ENCODE measurements around the gene RBM4B.

Gene RBM4B

GRCh38 chr11:66722745-66723651, 45.3 kb upstream of the RBM4B start:
- Histone ChIP-seq H3K27me3 (ENCODE audit: control insufficient read depth, insufficient read depth, low read length) (no peaks in the 10 kb centered on the region), H2AFZ (no peak overlapping the region), H3K4me3 (ENCODE audit: low read depth, low read length) (no peak overlapping the region), H3K36me3 (ENCODE audit: control insufficient read depth, insufficient read depth, low read length) (no peaks in the 10 kb centered on the region), H3K4me1 (peaks cover 9% of the 10 kb centered on the region), H3K27ac (no peak overlapping the region), H3K4me2 (ENCODE audit: low read length) (no peak overlapping the region), H3K79me2 (no peaks in the 10 kb centered on the region), H3K9me3 (ENCODE audit: control insufficient read depth, low read length) (no peaks in the 10 kb centered on the region), H3K9ac (no peak overlapping the region)
- no peak for TF ChIP-seq CTCF (IDR thresholded peaks at IDR 0.05)

- H3K9ac ChIP-seq: no peak overlapping the region
- no peaks in the 10 kb centered on the region for H3K27me3 ChIP-seq (ENCODE audit: control insufficient read depth, insufficient read depth, low read length)
These were observed 44.3 kb upstream of the RBM4B start for GRCh38 chr11:66721939-66722338.

GRCh38 chr11:66720899-66721470, 43.3 kb upstream of the RBM4B start:
- Histone ChIP-seq H3K4me1 (peaks cover 11% of the 10 kb centered on the region), H3K4me2 (ENCODE audit: low read length) (peak overlapping the region; percentile 71), H3K79me2 (no peaks in the 10 kb centered on the region), H3K9me3 (ENCODE audit: control insufficient read depth, low read length) (no peaks in the 10 kb centered on the region), H3K27ac (peak overlapping the region; percentile 51), H3K36me3 (ENCODE audit: control insufficient read depth, insufficient read depth, low read length) (no peaks in the 10 kb centered on the region), H2AFZ (peak overlapping the region; percentile 50), H3K9ac (no peak overlapping the region), H3K27me3 (ENCODE audit: control insufficient read depth, insufficient read depth, low read length) (no peaks in the 10 kb centered on the region), H3K4me3 (ENCODE audit: low read depth, low read length) (peak overlapping the region; percentile 42)
- no peak for TF ChIP-seq CTCF (IDR thresholded peaks at IDR 0.05)

More at GRCh38 chr11:66721939-66722338, 44.3 kb upstream of the RBM4B start:
- no peak overlapping the region for H3K4me2 ChIP-seq (ENCODE audit: low read length)
- H3K79me2 ChIP-seq: no peaks in the 10 kb centered on the region
- H3K4me1 ChIP-seq: peaks cover 11% of the 10 kb centered on the region
- no peaks in the 10 kb centered on the region for H3K9me3 ChIP-seq (ENCODE audit: control insufficient read depth, low read length)
- H3K4me3 ChIP-seq (ENCODE audit: low read depth, low read length): no peak overlapping the region
- H2AFZ ChIP-seq: no peak overlapping the region
- TF ChIP-seq CTCF (IDR thresholded peaks at IDR 0.05): no peak
- no peaks in the 10 kb centered on the region for H3K36me3 ChIP-seq (ENCODE audit: control insufficient read depth, insufficient read depth, low read length)
- no peak overlapping the region for H3K27ac ChIP-seq

- Histone ChIP-seq H3K4me2 (ENCODE audit: low read length) (peak overlapping the region; percentile 71), H3K4me1 (peaks cover 11% of the 10 kb centered on the region), H3K9ac (no peak overlapping the region), H3K79me2 (no peaks in the 10 kb centered on the region), H3K27ac (peak overlapping the region; percentile 51), H3K27me3 (ENCODE audit: control insufficient read depth, insufficient read depth, low read length) (no peaks in the 10 kb centered on the region), H2AFZ (peak overlapping the region; percentile 50), H3K4me3 (ENCODE audit: low read depth, low read length) (peak overlapping the region; percentile 42), H3K36me3 (ENCODE audit: control insufficient read depth, insufficient read depth, low read length) (no peaks in the 10 kb centered on the region), H3K9me3 (ENCODE audit: control insufficient read depth, low read length) (no peaks in the 10 kb centered on the region)
- no peak for TF ChIP-seq CTCF (IDR thresholded peaks at IDR 0.05)
These were observed 42.7 kb upstream of the RBM4B start for GRCh38 chr11:66720223-66720898.
